Esophagus muscularis mucosa (tissue), 3 donors: ENCODE results near the gene HIP1R.

ENCODE experiments used
- POLR2A ChIP-seq: fragments of 450-650 bp; IDR thresholded peaks from one replicate; pipeline ENCODE4 v1.6.1; 2017; ENCODE audit warnings: antibody characterized with exemption, moderate library complexity, mild to moderate bottlenecking, low read depth
- POLR2AphosphoS5 ChIP-seq, 2 donors: sonication (generic); formaldehyde crosslinking; IDR thresholded peaks; one replicate each; pipeline ENCODE4 v1.6.1; 2017; ENCODE audit warnings: antibody characterized with exemption in 2 of 2
- TF ChIP-seq, protein P1 (sequence below), 3 experiments: fragments of 200-600 bp in 2 of 3; fragments of 450-650 bp in 1 of 3; sonication (generic) in 2 of 3; IDR thresholded peaks; one replicate each; pipeline ENCODE4 v1.5.1; 2017 to 2019; ENCODE audit warnings: antibody characterized with exemption in 3 of 3, mild to moderate bottlenecking in 2 of 3, moderate library complexity in 1 of 3

DNA sequence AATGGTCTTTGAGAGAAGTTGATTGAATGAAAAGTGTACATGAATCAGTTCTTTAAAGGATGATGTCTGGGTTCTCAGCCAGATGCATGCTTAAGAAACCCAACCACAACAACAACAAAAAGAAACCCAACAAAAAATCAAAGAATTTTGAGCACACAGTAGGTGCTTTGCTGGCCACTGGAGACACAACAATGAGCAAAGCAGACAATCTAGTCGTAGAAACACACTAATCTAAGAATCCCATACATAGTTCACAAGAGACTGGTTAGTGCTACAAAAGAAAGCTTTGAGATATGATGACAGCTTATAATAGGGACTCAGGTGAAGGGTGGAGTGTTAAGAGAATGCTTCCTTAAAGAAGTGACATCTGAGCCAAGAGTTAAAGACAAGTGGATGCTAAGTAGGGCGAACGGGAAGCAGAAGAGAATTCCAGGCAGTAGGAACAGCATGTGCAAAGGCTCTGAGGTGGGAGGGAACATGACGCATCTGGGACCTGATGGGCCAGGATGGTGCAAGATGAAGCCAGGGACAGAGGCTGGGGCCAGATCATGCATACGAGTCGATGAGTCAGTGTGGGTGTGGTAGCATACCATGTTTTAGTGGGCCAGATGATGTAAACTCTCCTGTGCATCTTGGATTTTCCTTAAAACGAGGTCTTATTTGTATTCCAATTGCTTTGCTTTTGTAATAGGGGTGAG is 4.6 kb upstream of the HIP1R start:
- TF ChIP-seq POLR2A (no peak), POLR2AphosphoS5 (IDR thresholded peaks at IDR 0.05) (no peak)
- TF ChIP-seq, protein P1, sequence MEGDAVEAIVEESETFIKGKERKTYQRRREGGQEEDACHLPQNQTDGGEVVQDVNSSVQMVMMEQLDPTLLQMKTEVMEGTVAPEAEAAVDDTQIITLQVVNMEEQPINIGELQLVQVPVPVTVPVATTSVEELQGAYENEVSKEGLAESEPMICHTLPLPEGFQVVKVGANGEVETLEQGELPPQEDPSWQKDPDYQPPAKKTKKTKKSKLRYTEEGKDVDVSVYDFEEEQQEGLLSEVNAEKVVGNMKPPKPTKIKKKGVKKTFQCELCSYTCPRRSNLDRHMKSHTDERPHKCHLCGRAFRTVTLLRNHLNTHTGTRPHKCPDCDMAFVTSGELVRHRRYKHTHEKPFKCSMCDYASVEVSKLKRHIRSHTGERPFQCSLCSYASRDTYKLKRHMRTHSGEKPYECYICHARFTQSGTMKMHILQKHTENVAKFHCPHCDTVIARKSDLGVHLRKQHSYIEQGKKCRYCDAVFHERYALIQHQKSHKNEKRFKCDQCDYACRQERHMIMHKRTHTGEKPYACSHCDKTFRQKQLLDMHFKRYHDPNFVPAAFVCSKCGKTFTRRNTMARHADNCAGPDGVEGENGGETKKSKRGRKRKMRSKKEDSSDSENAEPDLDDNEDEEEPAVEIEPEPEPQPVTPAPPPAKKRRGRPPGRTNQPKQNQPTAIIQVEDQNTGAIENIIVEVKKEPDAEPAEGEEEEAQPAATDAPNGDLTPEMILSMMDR (IDR thresholded peaks at IDR 0.05): no peak
